ENCODE data around the gene CDKN2D. TPM values are rescaled to one million over a fixed set of nuclear protein-coding genes. Genes with fewer than 3 reads are reported as not detected.

The CDKN2D gene
- total RNA-seq, 2 experiments from 2014 or later = 83.3 to 84.0 TPM

- intact Hi-C loops (cut with DNase I, micrococcal nuclease) = no loop called here
- H3K4me3 Mint-ChIP-seq = peak overlapping the region; percentile 15
- ATAC-seq (ENCODE audit: poor library complexity) (no peak), DNase-seq (no peak)
- ChIA-PET POLR2A (interaction anchor here (6.7 kb wide), 1 partner anchor 12 kb away, joined by 81 read pairs; the partner anchor contains the start of genes CDKN2D and KRI1), CTCF (no interaction called here)
- Histone ChIP-seq H3K9me3 (ENCODE audit: control insufficient read depth in 1 of 2, insufficient read depth in 1 of 2, low read length in 2 of 2) (peaks cover 0 to 5% of the 10 kb centered on the region in 2 experiments), H3K27me3 (ENCODE audit: control insufficient read depth in 1 of 2, insufficient read depth in 2 of 2, low read length in 2 of 2) (no peaks in the 10 kb centered on the region), H3K27ac (ENCODE audit: low read depth in 1 of 2, low read length in 2 of 2) (peak overlapping the region in 1 of 2 donors; percentile 66), H3K36me3 (ENCODE audit: insufficient read depth, low read length) (peaks cover 79% of the 10 kb centered on the region), H3K4me3 (ENCODE audit: low read length) (no peak overlapping the region), H3K4me1 (ENCODE audit: insufficient read depth, low read length) (peaks cover 66% of the 10 kb centered on the region)
- TF ChIP-seq CTCF (IDR thresholded peaks at IDR 0.05) = no peak
- peak overlapping the region; percentile 85 for H3K27ac Mint-ChIP-seq
- H3K4me1 Mint-ChIP-seq (ENCODE audit: low read depth) = peaks cover 45% of the 10 kb centered on the region
- H3K36me3 Mint-ChIP-seq (ENCODE audit: low read depth) = peaks cover 85% of the 10 kb centered on the region
- no peaks in the 10 kb centered on the region for H3K27me3 Mint-ChIP-seq
- no peaks in the 10 kb centered on the region for H3K9me3 Mint-ChIP-seq
Observed at GRCh38 chr19:10555610-10555973, 13.2 kb downstream of the CDKN2D start.

- CTCF ChIA-PET = interaction anchor here (1.2 to 1.3 kb wide), 2 partner anchors 10 to 43 kb away, joined by 3 to 6 read pairs; partner anchors contain the start of gene KRI1
- Histone ChIP-seq H3K4me1 (ENCODE audit: insufficient read depth, low read length) (peaks cover 70% of the 10 kb centered on the region), H3K9me3 (ENCODE audit: control insufficient read depth in 1 of 2, insufficient read depth in 1 of 2, low read length in 2 of 2) (peaks cover 0 to 5% of the 10 kb centered on the region in 2 experiments), H3K27ac (ENCODE audit: low read depth in 1 of 2, low read length in 2 of 2) (peak overlapping the region; percentile 66 to 69), H3K4me3 (ENCODE audit: low read length) (peak overlapping the region; percentile 15), H3K36me3 (ENCODE audit: insufficient read depth, low read length) (peaks cover 78% of the 10 kb centered on the region), H3K27me3 (ENCODE audit: control insufficient read depth in 1 of 2, insufficient read depth in 2 of 2, low read length in 2 of 2) (no peaks in the 10 kb centered on the region)
- H3K27me3 Mint-ChIP-seq = no peaks in the 10 kb centered on the region
- peaks cover 84% of the 10 kb centered on the region for H3K36me3 Mint-ChIP-seq (ENCODE audit: low read depth)
- H3K4me3 Mint-ChIP-seq = no peak overlapping the region
- DNase-seq (no peak), ATAC-seq (ENCODE audit: poor library complexity) (no peak)
- POLR2A ChIA-PET = interaction anchor here (0.6 to 6.7 kb wide), 5 partner anchors 8 to 75 kb away, joined by 3 to 81 read pairs (median 7); partner anchors contain the start of genes ATG4D, CDKN2D and KRI1
- TF ChIP-seq CTCF (IDR thresholded peaks at IDR 0.05) = no peak
- H3K9me3 Mint-ChIP-seq = no peaks in the 10 kb centered on the region
- H3K4me1 Mint-ChIP-seq (ENCODE audit: low read depth) = peaks cover 45% of the 10 kb centered on the region
- intact Hi-C loops (cut with DNase I, micrococcal nuclease) = no loop called here
- peak overlapping the region; percentile 85 for H3K27ac Mint-ChIP-seq
Observed at GRCh38 chr19:10554760-10555609, 13.8 kb downstream of the CDKN2D start.

GRCh38 chr19:10553943-10554381, 14.8 kb downstream of the CDKN2D start:
- Mint-ChIP-seq H3K36me3 (ENCODE audit: low read depth) (peaks cover 84% of the 10 kb centered on the region), H3K27me3 (no peaks in the 10 kb centered on the region), H3K27ac (peak overlapping the region; percentile 85), H3K9me3 (no peaks in the 10 kb centered on the region), H3K4me3 (peak overlapping the region; percentile 69), H3K4me1 (ENCODE audit: low read depth) (peaks cover 45% of the 10 kb centered on the region)
- no peaks in the 10 kb centered on the region for H3K27me3 ChIP-seq (ENCODE audit: control insufficient read depth in 1 of 2, insufficient read depth in 2 of 2, low read length in 2 of 2)
- ATAC-seq (ENCODE audit: poor library complexity) (peak; percentile 78), DNase-seq (peak; percentile 31 to 86 (median 48))
- intact Hi-C loops (cut with DNase I, micrococcal nuclease) = no loop called here
- H3K27ac ChIP-seq (ENCODE audit: low read depth in 1 of 2, low read length in 2 of 2) = peak overlapping the region; percentile 57 to 69
- H3K4me3 ChIP-seq (ENCODE audit: low read length) = peak overlapping the region; percentile 15
- CTCF ChIA-PET = interaction anchor here (0.6 to 1.4 kb wide), 8 partner anchors 11 to 284 kb away, joined by 3 to 7 read pairs (median 4); partner anchors contain the start of genes CDKN2D and KRI1
- peaks cover 0 to 5% of the 10 kb centered on the region in 2 experiments for H3K9me3 ChIP-seq (ENCODE audit: control insufficient read depth in 1 of 2, insufficient read depth in 1 of 2, low read length in 2 of 2)
- peaks cover 72% of the 10 kb centered on the region for H3K4me1 ChIP-seq (ENCODE audit: insufficient read depth, low read length)
- POLR2A ChIA-PET = interaction anchor here (0.7 to 6.7 kb wide), 5 partner anchors 9 to 90 kb away, joined by 3 to 81 read pairs (median 7); partner anchors contain the start of genes ATG4D, CDKN2D and KRI1
- H3K36me3 ChIP-seq (ENCODE audit: insufficient read depth, low read length) = peaks cover 76% of the 10 kb centered on the region
- TF ChIP-seq CTCF (IDR thresholded peaks at IDR 0.05) = no peak
